GM18499 (cell line): ENCODE data around the gene PLK2.

Experiments used
- ATAC-seq: cut with Tn5 transposase; IDR thresholded peaks from one replicate; pipeline ENCODE4 v1.9.1; 2021; ENCODE audit warnings: moderate number of reproducible peaks; ENCODE audit not compliant: insufficient read depth, unreplicated experiment

Gene PLK2

DNA sequence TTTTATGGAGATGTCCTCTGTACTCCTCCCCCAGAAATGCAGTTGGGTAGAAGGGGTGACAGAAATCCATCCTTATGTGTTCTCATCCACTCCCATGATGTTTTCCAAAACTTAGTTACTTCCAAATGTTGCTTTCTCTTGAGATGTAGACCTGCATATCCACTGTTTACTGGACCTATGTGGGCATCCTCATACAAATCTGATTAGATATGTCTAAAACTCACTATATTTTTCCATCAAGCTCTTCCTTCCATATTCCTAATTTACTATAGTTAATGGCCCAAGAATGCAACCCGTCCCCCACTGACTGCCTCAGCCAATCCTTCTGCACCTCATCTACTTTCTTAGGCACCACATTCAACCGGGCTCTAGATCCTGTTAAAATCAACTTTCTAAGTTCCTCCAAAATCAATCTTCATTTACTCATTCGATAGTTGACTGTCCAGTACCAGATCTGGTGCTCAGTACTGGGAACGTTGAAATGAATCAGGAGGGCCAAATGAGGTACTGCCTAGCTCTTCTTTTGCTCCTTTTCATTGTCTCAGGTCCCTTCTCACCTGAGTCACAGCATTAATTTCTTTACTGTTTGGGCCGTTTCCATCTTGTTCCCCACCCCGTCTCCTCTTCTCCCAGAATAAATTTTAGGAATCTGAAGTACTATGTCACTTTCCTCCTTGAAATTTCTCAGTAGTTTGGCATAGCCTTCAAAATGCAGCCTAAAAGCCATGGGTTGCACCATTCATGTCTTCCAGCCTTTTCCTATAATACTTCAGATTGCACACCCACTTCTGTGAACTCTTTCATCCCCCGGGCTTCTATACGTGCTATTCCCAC lies 7.9 kb downstream of the PLK2 start:
- no peak for ATAC-seq

DNA sequence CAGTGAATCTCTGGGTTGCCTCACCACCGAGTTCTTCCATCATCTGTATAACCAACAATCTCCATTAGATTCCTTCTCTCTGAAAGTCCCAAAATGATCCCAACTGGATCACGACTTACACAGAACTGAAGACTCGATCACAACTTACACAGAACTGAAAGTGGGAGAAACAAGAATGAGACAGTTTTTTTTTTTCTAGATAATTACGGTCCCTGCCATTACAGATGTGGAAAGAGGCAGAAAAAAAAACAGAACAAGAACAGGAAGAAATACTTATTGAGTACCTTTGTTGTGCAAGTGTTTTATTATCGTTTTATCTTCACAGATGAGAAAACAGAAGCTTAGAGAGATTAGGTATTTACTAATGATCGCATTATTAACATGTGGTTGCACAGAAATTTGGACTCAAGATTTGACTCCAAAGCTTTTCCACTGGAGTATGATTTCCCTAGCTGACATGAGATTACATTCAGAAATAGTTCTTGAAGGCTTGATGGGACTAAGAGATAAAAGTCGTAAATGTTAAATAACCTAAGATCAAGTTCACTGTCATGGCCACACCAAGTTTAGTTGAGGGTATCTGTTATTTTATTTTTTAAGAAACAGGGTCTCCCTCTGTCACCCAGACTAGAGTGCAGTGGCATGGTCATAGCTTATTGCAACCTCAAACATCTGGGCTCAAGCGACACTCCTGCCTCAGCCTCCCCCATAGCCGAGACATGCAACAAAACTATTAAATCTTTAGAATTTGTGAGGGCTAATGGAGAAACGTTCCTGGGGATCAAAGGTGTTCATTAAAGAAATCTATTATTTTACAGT lies 8.9 kb downstream of the PLK2 start:
- ATAC-seq = no peak

DNA sequence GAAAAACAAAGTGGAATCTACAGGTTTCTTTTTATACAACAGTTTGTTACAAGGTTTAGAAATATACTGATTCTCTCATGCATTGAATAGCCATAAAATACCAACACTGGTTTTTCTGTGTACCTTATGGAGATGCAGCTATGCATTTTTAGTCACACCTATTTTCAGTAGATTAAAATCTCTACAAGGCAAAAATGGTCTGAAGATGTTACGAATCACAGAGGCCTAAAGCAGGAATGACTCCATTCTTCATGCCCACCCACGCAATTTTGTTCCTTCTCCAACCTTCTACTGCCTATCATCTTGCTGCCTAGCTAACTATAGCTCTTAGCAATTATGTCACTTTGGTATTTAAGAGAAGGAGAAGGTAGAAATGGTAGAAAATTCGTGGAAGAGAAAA lies 9.9 kb downstream of the PLK2 start:
- no peak for ATAC-seq

DNA sequence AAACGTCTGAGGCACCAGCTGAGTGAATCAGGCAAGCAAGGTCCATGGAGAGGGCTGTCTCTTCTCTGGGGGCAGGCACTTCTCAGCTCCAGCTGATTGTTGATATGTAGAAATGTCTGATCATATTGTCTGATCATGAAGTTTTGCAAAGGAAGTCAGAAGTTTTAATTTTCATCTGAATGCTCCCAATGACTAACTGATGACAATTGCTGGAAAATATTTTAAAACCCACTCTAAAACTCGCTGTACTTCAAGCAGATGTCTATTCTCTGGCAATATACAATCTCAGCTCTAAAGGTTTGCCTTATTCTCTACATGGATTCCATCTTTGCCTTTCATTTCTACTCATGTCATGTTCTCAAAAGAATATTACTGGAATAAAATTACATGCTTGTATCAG lies 12.7 kb downstream of the PLK2 start:
- no peak for ATAC-seq

DNA sequence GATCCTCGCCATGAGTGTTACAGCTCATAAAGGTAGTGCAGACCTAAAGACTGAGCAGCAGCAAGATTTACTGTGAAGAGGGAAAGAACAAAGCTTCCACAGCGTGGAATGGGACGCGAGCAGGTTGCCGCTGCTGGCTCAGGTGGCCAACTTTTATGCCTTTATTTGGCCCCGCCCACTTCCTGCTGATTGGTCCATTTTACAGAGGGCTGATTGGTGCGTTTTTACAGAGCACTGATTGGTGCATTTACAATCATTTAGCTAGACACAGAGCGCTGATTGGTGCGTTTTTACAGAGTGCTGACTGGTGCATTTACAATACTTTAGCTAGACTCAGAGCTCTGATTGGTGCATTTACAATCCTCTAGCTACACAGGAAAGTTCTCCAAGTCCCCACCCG lies 13.9 kb downstream of the PLK2 start:
- ATAC-seq = no peak

DNA sequence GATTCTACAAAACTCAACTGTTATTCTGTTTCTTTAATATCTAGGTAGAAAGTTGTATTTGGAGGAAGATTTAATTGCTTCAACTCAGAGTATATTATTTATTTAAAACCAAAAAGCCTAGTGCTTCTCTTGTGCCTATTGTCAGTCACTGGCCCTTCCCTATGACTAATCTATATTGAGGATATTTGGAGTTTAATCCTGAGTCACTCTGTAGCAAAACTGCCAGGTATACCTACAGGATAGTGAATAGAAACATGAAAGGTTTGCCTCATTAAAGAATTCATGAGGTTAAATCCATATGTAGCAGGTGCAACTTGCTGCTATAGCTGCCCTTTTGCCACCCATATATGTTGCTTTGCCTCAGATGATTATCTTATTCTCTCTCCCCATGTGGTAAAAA lies 15.1 kb downstream of the PLK2 start:
- no peak for ATAC-seq

DNA sequence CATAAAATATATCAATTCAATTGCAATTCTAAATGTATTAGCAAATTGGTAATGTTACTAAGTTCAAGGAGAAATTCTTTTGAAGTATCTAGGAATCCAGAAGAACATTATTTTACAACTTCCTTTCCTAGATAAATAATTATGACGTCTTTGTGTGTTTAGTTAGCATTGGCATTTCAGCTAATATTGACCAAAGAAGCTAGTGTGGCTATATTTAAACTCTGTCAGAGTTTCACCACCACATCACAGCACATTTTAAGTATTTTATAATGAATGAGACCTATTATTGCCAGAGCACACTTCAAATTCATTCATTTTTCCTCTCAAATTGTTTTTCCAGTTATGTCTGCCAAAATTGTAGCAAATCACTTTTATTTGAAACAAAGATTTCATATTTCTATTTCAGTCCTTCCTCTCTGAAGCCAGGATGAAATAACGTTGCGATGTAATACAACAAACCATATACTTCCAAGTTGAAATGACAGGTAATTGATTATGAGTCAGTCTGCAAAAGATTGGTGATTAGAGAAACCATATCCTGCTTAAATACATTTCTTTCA lies 18.9 kb downstream of the PLK2 start:
- ATAC-seq = no peak

DNA sequence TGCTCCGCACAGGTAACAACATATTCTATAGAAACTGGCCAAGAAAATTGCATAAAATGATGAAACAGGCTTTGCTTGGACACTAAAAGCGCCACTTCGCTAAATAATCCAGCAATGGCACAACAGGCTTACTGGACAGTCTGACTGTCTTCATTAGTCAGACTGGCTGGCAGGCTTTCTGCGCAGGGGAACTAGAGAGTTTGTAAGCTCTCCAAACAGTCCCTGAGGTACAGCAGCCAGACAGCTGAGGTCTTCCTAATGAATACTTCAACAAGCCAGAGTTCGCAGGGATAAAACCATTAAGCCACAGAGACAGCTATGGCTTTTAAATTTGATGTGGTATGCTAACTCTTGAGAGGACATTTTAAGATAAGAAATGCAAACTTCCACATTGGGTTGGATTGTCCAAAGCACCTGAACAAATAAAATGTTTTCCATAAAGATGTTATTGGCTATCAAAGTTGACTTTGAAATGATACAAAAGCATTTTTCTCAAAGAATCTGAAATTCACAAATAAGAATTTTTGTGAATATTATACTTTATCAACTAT lies 20.7 kb downstream of the PLK2 start:
- ATAC-seq = no peak

DNA sequence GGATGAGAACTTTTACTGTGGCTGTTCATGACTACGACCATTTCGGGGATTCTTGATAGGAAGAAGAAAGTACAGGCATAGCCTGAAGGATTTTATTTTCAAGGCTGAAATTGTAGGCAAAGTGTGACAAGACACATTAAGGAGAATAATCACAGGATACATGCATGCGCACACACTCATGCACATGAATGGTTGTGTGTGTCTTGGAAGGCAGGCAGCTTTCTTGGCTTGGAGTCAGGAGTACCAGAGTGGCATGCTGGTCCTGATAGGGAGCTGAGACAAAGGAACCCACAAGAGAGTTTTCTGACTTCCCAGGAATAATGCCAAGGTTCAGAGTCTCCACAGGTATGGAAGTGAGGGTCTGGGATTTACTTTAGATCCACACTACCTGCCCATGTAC lies 22.2 kb downstream of the PLK2 start:
- ATAC-seq = no peak

DNA sequence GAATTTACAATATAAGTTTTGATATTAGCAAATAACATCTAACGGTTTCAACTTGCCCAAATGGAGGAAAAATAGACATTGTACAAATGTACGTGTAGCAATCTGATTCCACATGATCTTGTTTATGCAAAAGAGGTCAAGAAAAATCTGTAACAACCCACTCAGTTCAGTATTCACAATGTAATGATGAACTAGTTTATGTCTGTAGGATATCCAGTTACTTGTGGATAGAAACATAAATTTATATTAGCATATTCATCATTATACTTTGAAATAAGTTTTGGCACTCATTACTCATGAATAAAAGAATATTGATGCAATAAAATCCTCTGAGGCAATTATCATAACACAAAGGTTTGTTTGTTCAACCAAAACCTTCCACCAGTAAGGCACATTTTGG lies 28.1 kb downstream of the PLK2 start:
- no peak for ATAC-seq

DNA sequence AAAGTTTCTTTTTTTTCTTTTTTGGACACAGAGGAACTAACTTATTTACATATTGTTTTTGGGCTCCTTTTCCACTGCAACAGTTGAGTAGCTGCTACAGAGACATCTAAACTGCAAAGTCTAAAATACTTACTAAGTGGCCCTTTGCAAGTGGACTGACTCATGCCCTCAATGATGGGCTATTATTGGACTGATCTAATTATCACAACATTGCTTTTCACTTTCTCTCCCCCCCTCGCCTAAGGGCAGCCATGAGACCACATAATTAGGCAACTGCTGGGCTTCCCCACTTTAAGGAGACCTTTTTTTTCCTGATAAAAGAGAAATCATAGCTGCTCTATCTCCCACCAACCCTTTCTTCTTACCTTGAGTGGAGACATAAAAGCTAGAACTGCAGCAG lies 47.0 kb downstream of the PLK2 start:
- ATAC-seq = no peak

DNA sequence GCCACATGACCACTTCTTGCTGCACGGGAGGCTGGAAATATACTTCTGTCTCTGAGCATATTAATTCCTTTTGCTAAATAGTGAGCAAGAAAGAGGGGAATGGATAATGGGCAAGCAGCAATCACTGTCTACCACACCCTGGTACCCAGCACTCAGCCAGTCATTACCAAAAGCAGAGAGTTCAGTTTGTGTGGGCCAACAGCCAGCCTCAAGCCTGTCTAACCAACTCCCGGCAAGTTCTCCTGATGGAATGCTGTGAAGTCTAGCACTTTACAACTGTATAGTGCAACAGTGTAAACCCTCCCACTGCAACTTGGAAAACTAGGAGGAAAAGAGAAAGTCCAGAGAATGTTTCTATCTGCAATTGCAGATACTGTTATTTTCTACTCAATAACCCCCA lies 47.8 kb downstream of the PLK2 start:
- ATAC-seq = no peak

DNA sequence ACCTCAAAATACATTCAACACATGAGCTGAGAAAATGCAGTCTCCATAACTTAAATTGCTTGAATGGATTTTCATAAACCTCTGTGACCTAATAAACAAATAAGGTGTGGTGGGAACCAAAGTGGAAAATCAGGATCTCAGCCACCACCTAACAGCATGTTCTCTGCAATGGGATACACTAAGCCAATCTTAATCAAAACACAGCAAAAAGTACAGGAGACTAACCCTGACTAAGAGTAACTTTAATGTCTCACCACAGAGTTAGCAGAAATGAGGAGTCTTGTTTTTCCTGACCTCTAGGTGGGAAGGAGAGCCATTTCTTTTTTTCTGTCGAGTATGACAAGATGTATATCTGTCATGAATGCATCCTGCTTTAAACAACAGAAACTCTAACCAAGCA lies 48.5 kb downstream of the PLK2 start:
- no peak for ATAC-seq

DNA sequence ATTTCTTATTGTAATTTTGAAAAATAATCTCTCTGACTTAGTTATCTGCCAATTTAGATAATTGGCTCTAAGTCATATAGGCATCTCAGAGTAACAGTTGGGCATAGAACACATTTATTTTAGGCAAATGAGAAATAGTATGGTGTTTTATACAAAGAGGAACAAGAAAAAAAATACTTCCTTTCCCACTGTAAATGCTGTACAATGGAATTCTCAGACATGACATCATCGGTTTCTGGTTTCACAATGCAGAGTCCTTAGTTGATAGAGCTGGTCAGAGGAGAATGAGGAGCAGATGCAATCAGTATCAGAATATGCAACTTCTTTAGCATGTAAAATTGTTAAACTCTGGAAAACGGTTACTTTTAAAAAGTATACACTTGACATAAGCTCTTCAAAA lies 49.4 kb downstream of the PLK2 start:
- no peak for ATAC-seq

DNA sequence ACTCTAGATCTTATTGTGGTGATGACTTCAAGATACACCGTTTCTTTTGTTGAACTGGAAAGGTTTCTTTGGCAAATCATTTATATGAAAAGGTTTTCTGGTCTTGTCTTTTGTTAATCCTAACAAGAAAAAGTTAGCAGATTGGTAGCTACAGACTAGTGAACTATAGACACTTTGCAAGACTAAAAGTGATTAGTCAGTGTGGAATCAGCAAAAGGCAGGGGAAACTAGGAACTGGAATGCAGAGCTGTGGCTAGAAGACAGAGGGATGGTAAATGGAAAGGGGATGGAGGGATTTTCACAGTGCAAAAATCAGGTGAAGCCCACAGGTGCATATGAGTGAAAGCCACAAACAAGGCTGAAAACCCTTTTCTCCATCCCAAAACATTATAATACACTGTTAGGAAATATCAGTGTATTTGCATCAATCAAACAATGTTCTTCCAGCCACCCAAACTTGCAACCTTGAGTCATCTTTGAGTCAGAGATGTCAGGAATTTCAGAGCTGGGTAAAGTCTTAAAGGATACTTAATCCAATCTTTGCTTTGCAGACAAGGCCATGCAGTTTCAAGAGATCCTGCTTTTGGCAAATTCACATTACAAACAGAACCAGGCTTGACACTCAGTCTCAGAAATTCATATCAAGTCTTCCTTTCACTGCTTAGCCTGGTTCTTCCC lies 52.7 kb downstream of the PLK2 start:
- no peak for ATAC-seq

DNA sequence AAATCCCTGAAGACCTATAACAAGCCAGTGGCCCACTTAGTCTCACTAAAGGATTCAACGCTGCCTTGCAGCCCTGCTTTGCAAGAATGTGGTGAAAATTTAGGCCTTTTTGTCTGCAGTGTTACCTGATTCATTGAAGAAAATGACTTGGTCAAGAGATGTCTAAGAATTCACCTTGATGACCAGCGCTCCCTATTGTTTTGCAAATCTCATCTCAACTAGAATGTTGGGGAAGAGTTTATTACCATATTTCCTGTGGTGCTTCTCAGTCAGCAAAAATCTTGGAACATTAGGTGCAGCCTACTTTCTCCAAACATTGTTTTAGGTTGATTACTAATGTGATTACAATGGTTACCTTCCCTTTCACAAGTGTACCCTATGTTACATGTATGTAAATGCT lies 53.5 kb downstream of the PLK2 start:
- no peak for ATAC-seq

DNA sequence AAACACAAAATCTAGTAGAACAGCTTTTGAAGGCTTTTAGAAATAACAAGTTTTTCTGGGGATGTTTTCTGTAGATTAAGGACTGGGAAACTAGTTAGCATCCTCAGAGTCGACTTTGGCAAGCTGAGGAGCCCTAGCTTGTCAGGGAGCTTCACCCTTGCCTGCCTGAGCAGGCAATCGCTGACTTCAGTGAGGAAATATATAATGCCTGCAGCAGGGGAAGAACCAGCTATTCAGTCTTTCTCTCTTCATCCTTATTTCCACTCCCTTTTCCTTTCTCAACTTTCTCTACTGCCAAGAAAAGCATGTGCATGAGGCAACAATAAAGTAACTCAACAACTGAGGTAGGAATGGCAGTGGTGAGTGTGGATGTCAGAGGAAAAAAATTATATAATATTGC lies 54.7 kb downstream of the PLK2 start:
- no peak for ATAC-seq

DNA sequence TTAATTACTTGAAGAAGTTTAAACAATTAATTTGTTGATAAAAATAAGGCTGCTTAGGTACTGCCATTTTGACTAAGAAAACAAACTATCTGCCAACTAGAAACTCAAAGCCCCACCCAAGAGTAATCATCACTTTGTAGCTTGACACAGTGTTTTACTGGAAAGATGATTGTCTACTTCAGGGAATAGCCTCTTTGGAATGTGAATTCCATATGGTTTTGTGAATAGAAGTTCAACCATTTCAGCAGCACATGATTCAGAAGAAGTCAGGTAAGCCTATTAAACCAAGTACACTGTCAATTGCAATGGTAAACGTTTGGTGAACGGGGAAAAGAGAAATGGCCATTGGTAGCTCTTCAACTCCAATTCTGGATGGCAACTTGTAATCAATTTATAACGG lies 55.2 kb downstream of the PLK2 start:
- ATAC-seq = no peak
